HepG2 (cell line): ENCODE data around the gene RBBP9. TPM values are rescaled to one million over a fixed set of nuclear protein-coding genes. Genes with fewer than 3 reads are reported as not detected.
"Not testable (repeated sequence)": the region's sequence is repeated elsewhere in the genome, so short reads cannot be mapped to it uniquely, and the experiment has no call there.

Experiments used
- ATAC-seq: fragments of 200-7000 bp; cut with Tn5 transposase; 3 replicates; pipeline ENCODE4 v1.9.1; 2020; ENCODE audit warnings: mild to moderate bottlenecking, moderate library complexity
- BruUV-seq: library from RNA; stranded (reverse); fragments of 400-500 nt; replicated peaks from 2 replicates; lab custom pipeline; 2021; lab: Mats Ljungman, UMichigan
- CTCF ChIA-PET: fragments of 300-600 bp; formaldehyde crosslinking; extraction: SDS; loops from one replicate; lab custom pipeline; 2021; ENCODE audit warnings: low total read pairs, inconsistent platforms, low intra/inter-chr PET ratio; lab: Yijun Ruan, JAX
- POLR2A ChIA-PET: fragments of 350-600 bp; sonication (Branson Sonifier 250); formaldehyde crosslinking; loops from one replicate; lab custom pipeline; 2020; ENCODE audit warnings: antibody characterized with exemption, inconsistent platforms; lab: Yijun Ruan, JAX
- DNase-seq: peaks from one replicate; pipeline ENCODE4 v3.0.0-alpha.2; 2015; ENCODE audit warnings: low spot score
- FAIRE-seq: peaks from 3 replicates; lab custom pipeline; 2011; peaks lifted over from hg19 to GRCh38; lab: Jason Lieb, UNC
- H2AFZ ChIP-seq: one replicate; pipeline ENCODE4 v1.6.1; 2011; ENCODE audit warnings: low read length, inconsistent platforms
- H3K27ac ChIP-seq: fragments of 300-600 bp; 3 replicates; pipeline ENCODE4 v1.8.0; 2011; ENCODE audit warnings: mixed run types, mild to moderate bottlenecking, mixed read lengths, low read length, inconsistent platforms; ENCODE audit not compliant: insufficient read depth; ENCODE audit errors: extremely low read length
- H3K27me3 ChIP-seq, 2 experiments: fragments of 200-600 bp in 1 of 2; 2 replicates in 1 of 2; 3 replicates in 1 of 2; pipeline versions ENCODE4 v1.6.0 to v1.8.0; 2011; ENCODE audit warnings: low read length in 2 of 2, mild to moderate bottlenecking in 2 of 2, moderate library complexity in 2 of 2, inconsistent platforms in 1 of 2; ENCODE audit not compliant: insufficient read depth in 2 of 2, control insufficient read depth in 1 of 2
- H3K36me3 ChIP-seq, 2 experiments: fragments of 200-600 bp in 1 of 2; replicated peaks in 1 of 2; 2 replicates in 1 of 2; 3 replicates in 1 of 2; pipeline versions ENCODE4 v1.5.1 to v1.8.0; 2011; ENCODE audit warnings: low read length in 2 of 2, inconsistent platforms in 1 of 2; ENCODE audit not compliant: insufficient read depth in 2 of 2, control insufficient read depth in 1 of 2
- H3K4me1 ChIP-seq: 2 replicates; pipeline ENCODE4 v1.5.1; 2012; ENCODE audit warnings: low read length, inconsistent platforms; ENCODE audit not compliant: insufficient read depth
- H3K4me2 ChIP-seq: 2 replicates; pipeline ENCODE4 v1.6.0; 2011; ENCODE audit warnings: low read depth, low read length, inconsistent platforms
- H3K4me3 ChIP-seq, 3 experiments: fragments of 200-600 bp in 1 of 3; sonication (generic), shearing (Covaris generic) in 1 of 3; replicated peaks in 1 of 3; 2 replicates each; pipeline ENCODE4 v1.5.1; 2011 to 2016; ENCODE audit warnings: low read length in 3 of 3, inconsistent platforms in 2 of 3, low read depth in 2 of 3, mild to moderate bottlenecking in 2 of 3, control low read depth in 1 of 3, mixed read lengths in 1 of 3; ENCODE audit not compliant: insufficient read depth in 1 of 3
- H3K79me2 ChIP-seq: one replicate; pipeline ENCODE4 v1.6.1; 2011; ENCODE audit warnings: low read length, inconsistent platforms; ENCODE audit not compliant: insufficient read depth
- H3K9ac ChIP-seq: 2 replicates; pipeline ENCODE4 v1.6.0; 2011; ENCODE audit warnings: mild to moderate bottlenecking, low read depth, low read length, inconsistent platforms; ENCODE audit not compliant: insufficient read depth
- H3K9me3 ChIP-seq: 2 replicates; pipeline ENCODE4 v1.5.1; 2012; ENCODE audit warnings: mild to moderate bottlenecking, low read length
- H4K20me1 ChIP-seq: 2 replicates; pipeline ENCODE4 v1.6.0; 2011; ENCODE audit warnings: inconsistent platforms, mild to moderate bottlenecking, low read length, moderate library complexity; ENCODE audit not compliant: insufficient read depth
- DBP ChIP-seq: sonication (generic); formaldehyde crosslinking; IDR thresholded peaks from 2 replicates; pipeline ENCODE4 v1.4.0; 2020; ENCODE audit warnings: missing genetic modification reagents; ENCODE audit errors: not compliant biosample characterization
- FOXO4 ChIP-seq: sonication (generic); formaldehyde crosslinking; conservative IDR thresholded peaks from 2 replicates; pipeline ENCODE4 v1.8.1; 2023; ENCODE audit warnings: missing genetic modification reagents
- HNRNPK ChIP-seq: fragments of 200-400 bp; formaldehyde crosslinking; IDR thresholded peaks from 2 replicates; pipeline ENCODE4 v1.6.1; 2018; ENCODE audit warnings: low read length, low read depth, moderate library complexity, mild to moderate bottlenecking; ENCODE audit not compliant: poor library complexity, severe bottlenecking
- PBX3 ChIP-seq: sonication (generic); formaldehyde crosslinking; IDR thresholded peaks from 2 replicates; pipeline ENCODE4 v1.8.1; 2023; ENCODE audit warnings: missing genetic modification reagents, inconsistent platforms, borderline replicate concordance
- SNAPC5 ChIP-seq: sonication (generic); formaldehyde crosslinking; IDR thresholded peaks from 2 replicates; pipeline ENCODE4 v1.8.1; 2023; ENCODE audit warnings: mild to moderate bottlenecking, missing genetic modification reagents, borderline replicate concordance
- SRSF9 ChIP-seq: fragments of 200-400 bp; formaldehyde crosslinking; IDR thresholded peaks from 2 replicates; pipeline ENCODE4 v1.6.1; 2018; ENCODE audit warnings: borderline replicate concordance, mild to moderate bottlenecking, low read depth, low read length; ENCODE audit not compliant: insufficient read depth, poor library complexity, severe bottlenecking
- ZFX ChIP-seq: sonication (generic); formaldehyde crosslinking; IDR thresholded peaks from 2 replicates; pipeline ENCODE4 v1.4.0; 2020; ENCODE audit warnings: mild to moderate bottlenecking, low read depth, missing genetic modification reagents, moderate library complexity
- ZNF33A ChIP-seq: sonication (generic); formaldehyde crosslinking; IDR thresholded peaks from 2 replicates; pipeline ENCODE4 v1.5.1; 2020; ENCODE audit warnings: missing genetic modification reagents, mild to moderate bottlenecking, moderate library complexity, borderline replicate concordance
- ZNF75D ChIP-seq: sonication (generic); formaldehyde crosslinking; IDR thresholded peaks from 2 replicates; pipeline ENCODE4 v1.8.1; 2023; ENCODE audit warnings: missing genetic modification reagents, mild to moderate bottlenecking, borderline replicate concordance
- ZNF850 ChIP-seq: sonication (generic); formaldehyde crosslinking; conservative IDR thresholded peaks from 2 replicates; pipeline ENCODE4 v1.9.0; 2021; ENCODE audit warnings: mild to moderate bottlenecking, missing genetic modification reagents
- WGBS: methylation state at CpG from one replicate; pipeline ENCODE4 v1.1.6; 2017; ENCODE audit warnings: low lambda C conversion rate; 5-methylcytosine and 5-hydroxymethylcytosine counted together
- in situ Hi-C: cut with HindIII; loops from 2 replicates; pipeline ENCODE4 v1.10.0; 2017; ENCODE audit warnings: low pct_unique_long_range_greater_than_20kb; ENCODE audit not compliant: extremely low pct_ligation_motif_present
- intact Hi-C: fragments of 100-400 bp; cut with micrococcal nuclease; formaldehyde crosslinking; loops from one replicate; pipeline ENCODE4 v1.10.0; 2022; ENCODE audit not compliant: unreplicated experiment
- polyA plus RNA-seq, 8 experiments: library from polyadenylated mRNA; depleted of rRNA in 3 of 8; stranded (reverse) in 7 of 8; unstranded in 1 of 8; fragments of >200 nt; fragmentation: Illumina TruSeq in 4 of 8; extraction: Trizol in 4 of 8; gene quantifications; 2 replicates each; pipeline versions ENCODE4 v1.2.1 to v1.2.3, GENCODE V29; 2011 to 2016; ENCODE audit warnings: low read depth in 4 of 8, missing spikeins in 1 of 8, mixed read lengths in 1 of 8; ENCODE audit not compliant: insufficient read depth in 1 of 8
- total RNA-seq, 5 experiments: library from RNA; depleted of rRNA; stranded (reverse); fragments of >200 nt; fragmentation: Illumina TruSeq; extraction: Trizol; gene quantifications; 2 replicates each; pipeline ENCODE4 v1.2.3, GENCODE V29; 2016; ENCODE audit warnings: low read depth in 1 of 5

RBBP9 gene
- total and polyA plus RNA-seq, 2 of the 13 experiments (the other 11 are each of a cell fraction or from before 2014, with no cell fraction given), result 28.0 to 56.3 TPM

- in situ Hi-C loops, CTCF ChIA-PET: not testable (repeated sequence)
- POLR2A ChIA-PET, result interaction anchor here (0.9 to 1.4 kb wide), 3 partner anchors 22 to 492 kb away, joined by 3 to 7 read pairs (median 3); partner anchors contain the start of genes DZANK1 and POLR3F
Observed at GRCh38 chr20:18501672-18502071, 4.6 kb upstream of the RBBP9 start.

GRCh38 chr20:18497603-18498002 is 578 bp upstream of the RBBP9 start:
- WGBS, result 83% methylated on average over 3 of the region's 3 CpGs
- FAIRE-seq (no peak), DNase-seq (no peak), ATAC-seq (no peak)
- POLR2A ChIA-PET, result interaction anchor here (0.9 to 4.6 kb wide), 8 partner anchors 9 to 209 kb away, joined by 4 to 215 read pairs (median 8); partner anchors contain the start of genes DZANK1, POLR3F, SEC23B and SMIM26
- intact Hi-C loops, result loop anchor here (1.0 to 2.0 kb wide), 3 partner anchors 10 to 69 kb away; partner anchors contain the start of genes DZANK1, POLR3F and SEC23B
- CTCF ChIA-PET, result no interaction called here
- peaks cover 32% of the 10 kb centered on the region for H3K4me1 ChIP-seq
- no peaks in the 10 kb centered on the region for H4K20me1 ChIP-seq
- TF ChIP-seq ZNF33A (peak; percentile 56; the same call in 1 of the 2 replicates), SNAPC5 (CRISPR knock-in tag) (no peak), ZNF850 (CRISPR knock-in tag) (0 out of 2 replicates have a peak, but pooled peaks have one; percentile 57), PBX3 (CRISPR knock-in tag) (0 out of 2 replicates have a peak, but pooled peaks have one; percentile 34), SRSF9 (no peak), DBP (CRISPR knock-in tag) (peak; percentile 10), FOXO4 (CRISPR knock-in tag) (0 out of 2 replicates have a peak, but pooled peaks have one; percentile 15), ZNF75D (CRISPR knock-in tag) (no peak), HNRNPK (no peak)
- TF ChIP-seq, all 625 proteins: peak for 5
- Histone ChIP-seq H3K36me3 (peaks cover 9 to 14% of the 10 kb centered on the region in 2 experiments), H2AFZ (peak overlapping the region; percentile 95), H3K9ac (peak overlapping the region; percentile 86), H3K27ac (no peak overlapping the region), H3K9me3 (no peaks in the 10 kb centered on the region), H3K4me3 (peak overlapping the region in 2 of 3 experiments; percentile 91 to 92; a peak in 3 of 6 replicates), H3K27me3 (no peaks in the 10 kb centered on the region; a peak in 1 of 5 replicates), H3K79me2 (peaks cover 10% of the 10 kb centered on the region), H3K4me2 (peak overlapping the region; percentile 83)
- in situ Hi-C loops, result no loop called here
- no TSS peak for BruUV-seq

More at GRCh38 chr20:18501672-18502071, 4.6 kb upstream of the RBBP9 start:
- intact Hi-C loops, ATAC-seq, H3K79me2 ChIP-seq, H3K9me3 ChIP-seq, H3K36me3 ChIP-seq: not testable (repeated sequence)
- WGBS, result 3% methylated on average over 1 of the region's 1 CpG
- H3K4me2 ChIP-seq, result peak overlapping the region; percentile 22; the same call in 1 of the 2 replicates
- TF ChIP-seq ZFX (CRISPR knock-in tag), result 0 out of 2 replicates have a peak, but pooled peaks have one; percentile 17
- TF ChIP-seq, all 625 proteins: peak for 1; not testable (repeated sequence) for 624
- peak overlapping the region; percentile 32 for H2AFZ ChIP-seq
- peaks cover 33% of the 10 kb centered on the region for H3K4me1 ChIP-seq
- H3K4me3 ChIP-seq, H3K27me3 ChIP-seq, DNase-seq, H3K9ac ChIP-seq, H4K20me1 ChIP-seq, FAIRE-seq, BruUV-seq, H3K27ac ChIP-seq: not testable (repeated sequence)
